Panc1 (cell line): Measurements from ENCODE around the gene SFSWAP. TPM values are rescaled to one million over a fixed set of nuclear protein-coding genes. Genes with fewer than 3 reads are reported as not detected.
A peak's percentile ranks its signal among the peaks of the same experiment; 100 is the strongest.

Experiments used
- ATAC-seq: fragments of 200-7000 bp; cut with Tn5 transposase; 2 replicates; pipeline ENCODE4 v1.9.1; 2020; ENCODE audit warnings: mild to moderate bottlenecking, moderate library complexity
- BruUV-seq: library from RNA; stranded (reverse); fragments of 400-500 nt; replicated peaks from 2 replicates; lab custom pipeline; 2021; lab: Mats Ljungman, UMichigan
- CTCF ChIA-PET: fragments of 300-600 bp; sonication (Branson Sonifier 250); formaldehyde crosslinking; loops from one replicate; lab custom pipeline; 2022; ENCODE audit warnings: antibody characterized with exemption; lab: Charles Lee
- POLR2A ChIA-PET: fragments of 300-600 bp; sonication (Branson Sonifier 250); formaldehyde crosslinking; loops from one replicate; lab custom pipeline; 2022; ENCODE audit warnings: antibody characterized with exemption; lab: Charles Lee
- DNase-seq: peaks from one replicate; pipeline ENCODE4 v3.0.0-alpha.2; 2010; ENCODE audit warnings: low read depth, low spot score
- H3K27ac ChIP-seq: 2 replicates; pipeline ENCODE4 v1.5.1; 2011; ENCODE audit warnings: mild to moderate bottlenecking, low read length, inconsistent platforms
- H3K27me3 ChIP-seq: fragments of 200-500 bp; sonication (Bioruptor generic); 2 replicates; pipeline ENCODE4 v1.6.0; 2014; ENCODE audit warnings: low read length, inconsistent platforms; ENCODE audit not compliant: control insufficient read depth, insufficient read depth
- H3K36me3 ChIP-seq: fragments of 200-500 bp; sonication (Bioruptor generic); 2 replicates; pipeline ENCODE4 v1.5.1; 2014; ENCODE audit warnings: inconsistent platforms, mild to moderate bottlenecking, low read length, moderate library complexity; ENCODE audit not compliant: control insufficient read depth, insufficient read depth
- H3K4me1 ChIP-seq: 2 replicates; pipeline ENCODE4 v1.5.1; 2011; ENCODE audit warnings: inconsistent platforms, mild to moderate bottlenecking, low read length, moderate library complexity; ENCODE audit not compliant: control insufficient read depth, insufficient read depth
- H3K4me3 ChIP-seq, 2 experiments: 2 replicates each; pipeline ENCODE4 v1.5.1; 2011 to 2012; ENCODE audit warnings: low read depth in 2 of 2, low read length in 2 of 2, mild to moderate bottlenecking in 2 of 2, inconsistent platforms in 1 of 2, moderate library complexity in 1 of 2
- H3K9me3 ChIP-seq: fragments of 200-500 bp; sonication (Bioruptor generic); 2 replicates; pipeline ENCODE4 v1.5.1; 2014; ENCODE audit warnings: low read depth, mild to moderate bottlenecking, inconsistent platforms, low read length, moderate library complexity; ENCODE audit not compliant: control insufficient read depth, insufficient read depth
- POLR2AphosphoS5 ChIP-seq: IDR thresholded peaks from 2 replicates; pipeline ENCODE4 v1.6.1; 2012; ENCODE audit warnings: mild to moderate bottlenecking, low read depth, low read length, moderate library complexity
- SIN3A ChIP-seq: IDR thresholded peaks from 2 replicates; pipeline ENCODE4 v1.6.1; 2012; ENCODE audit warnings: low read depth, mild to moderate bottlenecking, low read length, moderate library complexity, borderline replicate concordance; ENCODE audit not compliant: insufficient read depth
- TCF7L2 ChIP-seq: IDR thresholded peaks from 2 replicates; pipeline ENCODE4 v1.6.1; 2011; ENCODE audit warnings: mild to moderate bottlenecking, low read depth, low read length, inconsistent platforms
- in situ Hi-C: cut with HindIII; loops from 2 replicates; pipeline ENCODE4 v1.10.0; 2016; ENCODE audit warnings: low sequenced_read_pairs, low pct_unique_long_range_greater_than_20kb
- intact Hi-C: fragments of 100-400 bp; cut with micrococcal nuclease; formaldehyde crosslinking; loops from one replicate; pipeline ENCODE4 v1.10.0; 2022; ENCODE audit not compliant: unreplicated experiment
- total RNA-seq: library from RNA; stranded (reverse); gene quantifications from one replicate; pipeline ENCODE4 v1.2.1, GENCODE V29; 2021; ENCODE audit not compliant: unreplicated experiment
- TF ChIP-seq, protein P1 (sequence below): fragments of 450-650 bp; IDR thresholded peaks from 2 replicates; pipeline ENCODE4 v1.5.1; 2017; ENCODE audit warnings: mild to moderate bottlenecking
- TF ChIP-seq, protein P2 (sequence below), 2 experiments: IDR thresholded peaks; 2 replicates each; pipeline ENCODE4 v1.6.1; 2011 to 2012; ENCODE audit warnings: low read depth in 2 of 2, control low read depth in 1 of 2, low read length in 1 of 2, mild to moderate bottlenecking in 1 of 2, moderate library complexity in 1 of 2; ENCODE audit not compliant: insufficient read depth in 1 of 2

The SFSWAP gene
- total RNA-seq, 1 experiment from 2014 or later = 41.6 TPM

DNA sequence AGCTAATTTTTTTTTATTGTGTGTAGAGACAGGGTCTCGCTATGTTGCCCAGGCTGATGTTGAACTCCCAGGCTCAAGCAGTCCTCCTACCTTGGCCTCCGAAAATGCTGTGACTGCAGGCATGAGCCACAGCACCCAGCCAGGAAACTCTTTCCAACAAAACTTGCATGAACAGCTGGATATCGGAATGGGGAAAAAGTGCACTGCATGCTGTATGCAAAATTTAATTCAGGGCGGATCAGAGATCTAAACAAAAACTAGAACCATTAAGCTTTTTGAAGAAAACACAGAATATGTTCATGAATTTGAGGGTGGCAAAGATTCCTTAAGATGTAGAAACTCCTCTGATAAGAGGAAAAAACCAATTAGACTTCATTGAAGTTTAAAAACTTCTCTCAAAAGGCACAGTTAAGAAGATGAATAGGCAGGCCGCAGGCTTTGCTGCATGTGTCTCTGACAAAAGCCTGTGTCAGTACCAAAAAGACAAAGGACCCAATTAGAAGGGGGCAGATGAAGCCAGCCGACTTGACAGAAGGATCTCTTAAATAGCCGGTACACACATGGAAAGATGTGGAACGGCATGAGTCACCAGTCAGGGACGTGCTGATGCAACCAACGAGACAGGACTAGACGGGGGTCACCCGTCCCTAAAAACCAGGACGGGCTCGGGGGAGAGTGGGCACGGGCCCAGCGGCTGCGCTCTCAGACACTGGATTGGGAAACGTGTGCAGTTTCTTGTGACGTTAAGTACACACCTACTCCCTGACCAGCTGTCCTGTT, 82.5 kb downstream of the SFSWAP start:
- in situ Hi-C loops (no loop called here), intact Hi-C loops (no loop called here)
- peaks cover 3% of the 10 kb centered on the region for H3K36me3 ChIP-seq
- DNase-seq = no peak
- H3K4me1 ChIP-seq = no peaks in the 10 kb centered on the region
- no peak for TF ChIP-seq POLR2AphosphoS5
- no peak for TF ChIP-seq SIN3A
- TF ChIP-seq, protein P1, sequence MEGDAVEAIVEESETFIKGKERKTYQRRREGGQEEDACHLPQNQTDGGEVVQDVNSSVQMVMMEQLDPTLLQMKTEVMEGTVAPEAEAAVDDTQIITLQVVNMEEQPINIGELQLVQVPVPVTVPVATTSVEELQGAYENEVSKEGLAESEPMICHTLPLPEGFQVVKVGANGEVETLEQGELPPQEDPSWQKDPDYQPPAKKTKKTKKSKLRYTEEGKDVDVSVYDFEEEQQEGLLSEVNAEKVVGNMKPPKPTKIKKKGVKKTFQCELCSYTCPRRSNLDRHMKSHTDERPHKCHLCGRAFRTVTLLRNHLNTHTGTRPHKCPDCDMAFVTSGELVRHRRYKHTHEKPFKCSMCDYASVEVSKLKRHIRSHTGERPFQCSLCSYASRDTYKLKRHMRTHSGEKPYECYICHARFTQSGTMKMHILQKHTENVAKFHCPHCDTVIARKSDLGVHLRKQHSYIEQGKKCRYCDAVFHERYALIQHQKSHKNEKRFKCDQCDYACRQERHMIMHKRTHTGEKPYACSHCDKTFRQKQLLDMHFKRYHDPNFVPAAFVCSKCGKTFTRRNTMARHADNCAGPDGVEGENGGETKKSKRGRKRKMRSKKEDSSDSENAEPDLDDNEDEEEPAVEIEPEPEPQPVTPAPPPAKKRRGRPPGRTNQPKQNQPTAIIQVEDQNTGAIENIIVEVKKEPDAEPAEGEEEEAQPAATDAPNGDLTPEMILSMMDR = no peak
- TF ChIP-seq TCF7L2 = no peak
- TF ChIP-seq, protein P2, sequence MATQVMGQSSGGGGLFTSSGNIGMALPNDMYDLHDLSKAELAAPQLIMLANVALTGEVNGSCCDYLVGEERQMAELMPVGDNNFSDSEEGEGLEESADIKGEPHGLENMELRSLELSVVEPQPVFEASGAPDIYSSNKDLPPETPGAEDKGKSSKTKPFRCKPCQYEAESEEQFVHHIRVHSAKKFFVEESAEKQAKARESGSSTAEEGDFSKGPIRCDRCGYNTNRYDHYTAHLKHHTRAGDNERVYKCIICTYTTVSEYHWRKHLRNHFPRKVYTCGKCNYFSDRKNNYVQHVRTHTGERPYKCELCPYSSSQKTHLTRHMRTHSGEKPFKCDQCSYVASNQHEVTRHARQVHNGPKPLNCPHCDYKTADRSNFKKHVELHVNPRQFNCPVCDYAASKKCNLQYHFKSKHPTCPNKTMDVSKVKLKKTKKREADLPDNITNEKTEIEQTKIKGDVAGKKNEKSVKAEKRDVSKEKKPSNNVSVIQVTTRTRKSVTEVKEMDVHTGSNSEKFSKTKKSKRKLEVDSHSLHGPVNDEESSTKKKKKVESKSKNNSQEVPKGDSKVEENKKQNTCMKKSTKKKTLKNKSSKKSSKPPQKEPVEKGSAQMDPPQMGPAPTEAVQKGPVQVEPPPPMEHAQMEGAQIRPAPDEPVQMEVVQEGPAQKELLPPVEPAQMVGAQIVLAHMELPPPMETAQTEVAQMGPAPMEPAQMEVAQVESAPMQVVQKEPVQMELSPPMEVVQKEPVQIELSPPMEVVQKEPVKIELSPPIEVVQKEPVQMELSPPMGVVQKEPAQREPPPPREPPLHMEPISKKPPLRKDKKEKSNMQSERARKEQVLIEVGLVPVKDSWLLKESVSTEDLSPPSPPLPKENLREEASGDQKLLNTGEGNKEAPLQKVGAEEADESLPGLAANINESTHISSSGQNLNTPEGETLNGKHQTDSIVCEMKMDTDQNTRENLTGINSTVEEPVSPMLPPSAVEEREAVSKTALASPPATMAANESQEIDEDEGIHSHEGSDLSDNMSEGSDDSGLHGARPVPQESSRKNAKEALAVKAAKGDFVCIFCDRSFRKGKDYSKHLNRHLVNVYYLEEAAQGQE (IDR thresholded peaks at IDR 0.05; ENCODE audit: insufficient read depth in 1 of 2, low read depth in 2 of 2, low read length in 1 of 2) = no peak
- CTCF ChIA-PET = no interaction called here
- POLR2A ChIA-PET = interaction anchor here (0.7 kb wide), 1 partner anchor 170 kb away, joined by 5 read pairs; no protein-coding TSS in a partner anchor
- no peak overlapping the region for H3K4me3 ChIP-seq
- no peaks in the 10 kb centered on the region for H3K27me3 ChIP-seq
- no TSS peak for BruUV-seq
- no peaks in the 10 kb centered on the region for H3K9me3 ChIP-seq
- no peak for ATAC-seq
- H3K27ac ChIP-seq = no peak overlapping the region

DNA sequence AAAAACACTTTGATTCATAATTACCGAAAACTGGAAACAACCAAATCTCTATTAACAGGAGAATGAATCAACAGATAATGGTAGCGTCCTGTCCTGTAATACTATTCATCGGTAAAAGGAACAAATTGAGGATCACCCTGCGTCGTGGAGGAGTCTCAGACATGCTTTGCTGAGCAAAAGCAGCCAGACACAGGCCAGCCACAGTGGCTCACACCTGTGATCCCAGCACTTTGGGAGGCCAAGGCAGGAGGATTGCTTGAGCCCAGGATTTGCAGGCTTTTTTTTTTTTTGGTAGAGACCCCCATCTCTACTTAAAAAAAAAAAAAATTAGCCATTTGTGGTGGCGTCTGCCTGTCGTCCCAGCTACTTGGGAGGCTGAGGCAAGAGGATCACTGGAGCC, 83.2 kb downstream of the SFSWAP start:
- in situ Hi-C loops (no loop called here), intact Hi-C loops (no loop called here)
- ChIA-PET CTCF (no interaction called here), POLR2A (no interaction called here)
- Histone ChIP-seq H3K27ac (no peak overlapping the region), H3K27me3 (no peaks in the 10 kb centered on the region), H3K4me3 (no peak overlapping the region), H3K36me3 (peaks cover 3% of the 10 kb centered on the region), H3K9me3 (no peaks in the 10 kb centered on the region), H3K4me1 (no peaks in the 10 kb centered on the region; the same call in 1 of the 2 replicates)
- BruUV-seq = TSS peak; percentile 55
- TF ChIP-seq, protein P2 (IDR thresholded peaks at IDR 0.05; ENCODE audit: insufficient read depth in 1 of 2, low read depth in 2 of 2, low read length in 1 of 2) = no peak
- TF ChIP-seq, protein P1 = no peak
- no peak for TF ChIP-seq POLR2AphosphoS5
- TF ChIP-seq SIN3A = no peak
- TF ChIP-seq TCF7L2 = no peak
- DNase-seq = no peak
- ATAC-seq = no peak
